HG03064 (cell line): Measurements from ENCODE around the gene CIP2A.

Experiments
- ATAC-seq: cut with Tn5 transposase; IDR thresholded peaks from one replicate; pipeline ENCODE4 v1.9.1; 2021; ENCODE audit warnings: low read depth; ENCODE audit not compliant: unreplicated experiment

CIP2A gene

DNA sequence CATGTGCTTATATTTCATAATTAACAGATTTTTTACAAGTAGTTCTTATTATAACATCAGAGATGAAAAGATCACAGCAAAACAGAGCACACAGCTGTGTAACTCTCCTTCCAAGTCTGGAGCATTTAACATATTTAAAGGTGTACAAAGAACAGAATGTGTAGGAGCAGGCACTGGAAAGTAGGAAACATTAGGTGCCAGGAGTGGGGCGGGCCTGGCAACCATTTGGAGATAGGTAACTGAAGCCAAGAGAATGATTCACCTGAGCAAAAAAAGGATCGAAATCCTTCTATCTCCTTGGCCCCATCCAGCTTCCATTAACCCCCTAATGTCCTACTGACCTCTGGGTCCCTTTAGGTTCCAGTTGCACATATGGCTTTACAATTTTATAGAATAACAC is 76.6 kb downstream of the CIP2A start:
- no peak for ATAC-seq

DNA sequence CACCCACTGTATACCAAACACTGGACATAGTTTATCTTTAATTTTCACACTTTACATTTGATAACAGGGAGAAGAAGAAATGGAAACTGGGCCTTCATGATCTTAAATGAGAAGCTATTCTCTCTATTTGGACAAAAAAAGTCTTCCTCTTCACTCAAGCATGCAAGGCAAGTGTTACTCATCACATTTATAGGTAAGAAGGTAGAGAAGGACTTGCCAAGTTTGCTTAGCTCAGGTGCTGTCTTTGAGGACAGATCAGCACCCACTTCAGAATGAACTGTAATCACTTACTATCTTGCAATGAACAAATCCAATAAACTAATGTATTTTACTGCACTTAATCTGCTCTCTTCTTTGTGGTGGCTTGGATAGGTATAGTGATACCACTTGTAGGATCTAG is 77.7 kb downstream of the CIP2A start:
- ATAC-seq, result no peak

GRCh38 chr3:108511055-108511454 is 78.2 kb downstream of the CIP2A start:
- no peak for ATAC-seq

- no peak for ATAC-seq
These were observed 78.7 kb downstream of the CIP2A start, which contains the start of gene MYH15 for GRCh38 chr3:108510496-108510895. MYH15 (minus strand) TSS chr3:108510596; CDS start chr3:108510530, 66 bp downstream.

DNA sequence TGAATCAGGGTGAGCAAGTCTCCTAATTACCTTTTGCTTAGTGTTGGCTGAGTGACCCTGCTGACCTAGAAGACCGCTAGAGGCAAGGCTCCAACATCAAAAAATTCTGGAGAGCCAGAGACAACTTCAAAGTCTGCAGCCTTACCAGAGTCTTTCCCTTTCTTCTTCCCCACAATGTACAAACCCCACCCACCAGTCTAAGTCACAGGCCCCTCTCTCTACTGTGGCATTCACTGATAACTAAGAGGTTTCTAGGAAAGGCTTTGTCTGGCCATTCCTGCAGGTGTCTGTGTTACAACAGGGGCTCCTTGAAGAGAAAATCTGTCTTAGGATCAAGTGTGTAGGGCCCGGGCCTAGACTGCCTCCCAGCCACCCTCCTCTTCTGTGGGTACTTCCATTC is 79.4 kb downstream of the CIP2A start:
- ATAC-seq, result no peak

DNA sequence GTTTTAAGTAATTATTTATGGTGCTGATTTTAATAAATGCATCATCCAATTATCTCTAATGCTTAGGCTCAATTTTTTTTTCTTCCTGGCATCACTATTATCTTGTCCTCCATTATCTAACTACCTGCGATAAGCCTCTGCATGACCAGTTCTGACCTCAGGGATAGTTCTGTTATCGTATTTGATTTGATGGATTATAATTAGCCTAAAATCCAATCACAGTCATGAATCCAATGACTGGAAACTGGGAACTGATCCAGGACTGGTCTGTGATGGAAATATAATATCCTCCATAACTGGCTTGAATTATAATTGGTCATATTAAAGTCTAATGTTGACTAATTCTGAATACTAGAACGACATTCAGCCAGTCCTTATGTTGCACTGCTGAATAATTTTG is 80.0 kb downstream of the CIP2A start:
- ATAC-seq, result no peak

DNA sequence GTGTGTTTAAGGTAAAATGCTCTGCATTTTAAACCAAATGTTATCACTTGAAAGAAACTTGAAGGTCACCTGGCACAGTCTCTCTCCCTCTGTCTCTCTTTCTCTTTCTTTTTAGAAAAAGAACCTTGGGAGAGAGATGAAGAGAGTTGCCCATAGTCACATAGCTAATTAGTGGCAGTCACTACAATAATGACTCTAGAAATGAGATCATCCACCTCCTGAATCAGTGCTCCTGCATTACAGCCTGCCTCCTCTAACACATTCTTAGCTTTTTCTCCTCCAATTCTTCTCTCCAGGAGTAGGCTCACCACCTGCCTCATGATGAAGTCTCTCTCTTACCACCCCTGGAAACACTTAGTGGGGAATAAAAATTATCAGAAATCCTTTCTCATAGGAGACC is 81.3 kb downstream of the CIP2A start:
- no peak for ATAC-seq

- no peak for ATAC-seq
These were observed 83.4 kb downstream of the CIP2A start for GRCh38 chr3:108505811-108506210.

DNA sequence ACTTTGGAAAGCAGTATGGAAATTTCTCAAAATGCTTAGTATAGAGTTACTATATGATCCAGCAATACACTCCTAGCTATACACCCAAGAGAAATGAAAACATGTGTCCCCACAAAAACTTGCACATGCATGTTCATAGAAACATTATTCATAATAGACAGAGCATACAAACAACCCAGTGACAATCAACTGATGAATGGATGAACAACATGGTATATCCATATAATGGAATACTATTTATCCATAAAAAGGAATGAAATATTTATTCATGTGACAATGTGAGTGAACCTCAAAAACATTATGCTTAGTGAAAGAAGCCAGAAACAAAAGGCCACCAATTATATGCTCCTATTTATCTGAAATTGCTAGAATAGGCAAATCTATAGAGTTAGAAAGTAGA is 85.5 kb downstream of the CIP2A start:
- no peak for ATAC-seq

DNA sequence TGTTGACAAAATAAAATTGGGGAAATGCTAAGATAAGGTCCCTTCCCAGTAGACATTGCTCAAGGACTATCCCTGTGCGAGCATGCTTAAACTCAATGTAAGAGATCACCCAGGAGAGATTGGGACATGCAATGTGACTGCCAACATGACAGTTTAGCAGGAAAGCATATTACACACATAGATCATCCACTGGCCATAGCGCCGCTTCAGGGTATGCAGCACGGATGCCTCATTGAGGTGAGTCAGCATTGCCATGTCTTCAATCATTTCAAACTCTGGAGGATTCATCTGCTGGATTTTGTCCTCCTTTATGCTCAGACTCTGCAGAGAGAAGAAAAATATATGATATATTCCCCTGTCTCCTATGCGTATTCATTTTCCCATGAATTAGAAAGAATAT is 87.7 kb downstream of the CIP2A start:
- ATAC-seq, result no peak

DNA sequence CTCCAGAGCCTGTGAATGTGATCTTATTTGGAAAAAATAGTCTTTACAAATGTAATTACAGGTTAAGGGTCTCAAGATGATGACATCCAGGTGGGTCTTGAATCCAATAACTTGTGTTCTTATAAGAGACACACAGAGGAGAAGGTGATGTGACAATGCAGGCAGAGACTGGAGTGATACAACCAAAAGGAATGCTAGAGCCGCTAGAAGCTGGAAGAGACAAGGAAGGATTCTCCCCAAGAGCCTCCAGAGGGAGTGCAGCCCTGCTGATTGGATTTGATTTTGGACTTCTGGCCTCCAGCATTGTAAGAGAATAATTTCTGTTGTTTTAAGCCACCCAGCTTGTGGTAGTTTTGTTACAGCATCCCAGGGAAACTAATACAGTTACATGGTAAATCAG is 88.5 kb downstream of the CIP2A start:
- ATAC-seq, result no peak
